Fibroblast of the conjunctiva (primary cell): ENCODE measurements around the gene PSIP1.
"Not testable (repeated sequence)": the region's sequence is repeated elsewhere in the genome, so short reads cannot be mapped to it uniquely, and the experiment has no call there.

Source experiments
- DNase-seq: peaks from one replicate; pipeline ENCODE4 v3.0.0-alpha.2; 2010; ENCODE audit warnings: low read depth

The PSIP1 gene

GRCh38 chr9:15501803-15502202, 9.0 kb downstream of the PSIP1 start:
- DNase-seq = no peak

- DNase-seq = no peak
These were observed 9.6 kb downstream of the PSIP1 start for GRCh38 chr9:15501179-15501578.

GRCh38 chr9:15499139-15499538, 11.6 kb downstream of the PSIP1 start:
- DNase-seq = no peak

- no peak for DNase-seq
These were observed 12.3 kb downstream of the PSIP1 start for GRCh38 chr9:15498246-15498995.

- DNase-seq = no peak
These were observed 18.2 kb downstream of the PSIP1 start for GRCh38 chr9:15492485-15493150.

GRCh38 chr9:15491950-15492349, 18.8 kb downstream of the PSIP1 start:
- no peak for DNase-seq

- no peak for DNase-seq
These were observed 24.7 kb downstream of the PSIP1 start for GRCh38 chr9:15485836-15486666.

- no peak for DNase-seq
These were observed 26.0 kb downstream of the PSIP1 start for GRCh38 chr9:15484802-15485201.

GRCh38 chr9:15482146-15482545, 28.6 kb downstream of the PSIP1 start:
- peak; percentile 8 for DNase-seq

GRCh38 chr9:15480028-15480427, 30.7 kb downstream of the PSIP1 start:
- no peak for DNase-seq

GRCh38 chr9:15475923-15476536, 34.7 kb downstream of the PSIP1 start:
- no peak for DNase-seq

- DNase-seq = no peak
These were observed 40.9 kb downstream of the PSIP1 start for GRCh38 chr9:15469862-15470261.

- no peak for DNase-seq
These were observed 41.4 kb downstream of the PSIP1 start for GRCh38 chr9:15469406-15469805.

GRCh38 chr9:15468145-15468544, 42.6 kb downstream of the PSIP1 start:
- DNase-seq = no peak

- DNase-seq = no peak
These were observed 49.2 kb downstream of the PSIP1 start for GRCh38 chr9:15461601-15462000.

GRCh38 chr9:15461056-15461455, 49.7 kb downstream of the PSIP1 start:
- DNase-seq = no peak

GRCh38 chr9:15453956-15454355, 56.8 kb downstream of the PSIP1 start:
- no peak for DNase-seq

- no peak for DNase-seq
These were observed 66.6 kb downstream of the PSIP1 start for GRCh38 chr9:15444141-15444540.

- DNase-seq = not testable (repeated sequence)
These were observed 68.5 kb downstream of the PSIP1 start for GRCh38 chr9:15442264-15442663.

- DNase-seq = not testable (repeated sequence)
These were observed 68.9 kb downstream of the PSIP1 start for GRCh38 chr9:15441841-15442240.

GRCh38 chr9:15438891-15439290, 71.9 kb downstream of the PSIP1 start:
- DNase-seq = no peak

- DNase-seq = no peak
These were observed 77.1 kb downstream of the PSIP1 start for GRCh38 chr9:15433661-15434060.
